ENCODE data around the gene ATP6V1C2. TPM values are rescaled to one million over a fixed set of nuclear protein-coding genes. Genes with fewer than 3 reads are reported as not detected.
A peak's percentile ranks its signal among the peaks of the same experiment; 100 is the strongest.

ATP6V1C2 gene, protein sequence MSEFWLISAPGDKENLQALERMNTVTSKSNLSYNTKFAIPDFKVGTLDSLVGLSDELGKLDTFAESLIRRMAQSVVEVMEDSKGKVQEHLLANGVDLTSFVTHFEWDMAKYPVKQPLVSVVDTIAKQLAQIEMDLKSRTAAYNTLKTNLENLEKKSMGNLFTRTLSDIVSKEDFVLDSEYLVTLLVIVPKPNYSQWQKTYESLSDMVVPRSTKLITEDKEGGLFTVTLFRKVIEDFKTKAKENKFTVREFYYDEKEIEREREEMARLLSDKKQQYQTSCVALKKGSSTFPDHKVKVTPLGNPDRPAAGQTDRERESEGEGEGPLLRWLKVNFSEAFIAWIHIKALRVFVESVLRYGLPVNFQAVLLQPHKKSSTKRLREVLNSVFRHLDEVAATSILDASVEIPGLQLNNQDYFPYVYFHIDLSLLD
- 10 to 100 TPM in 1 of 4 donors, under 1 TPM in 2, not detected in 1; 0.47 to 37.1 (median 0.54) TPM for total RNA-seq

DNA sequence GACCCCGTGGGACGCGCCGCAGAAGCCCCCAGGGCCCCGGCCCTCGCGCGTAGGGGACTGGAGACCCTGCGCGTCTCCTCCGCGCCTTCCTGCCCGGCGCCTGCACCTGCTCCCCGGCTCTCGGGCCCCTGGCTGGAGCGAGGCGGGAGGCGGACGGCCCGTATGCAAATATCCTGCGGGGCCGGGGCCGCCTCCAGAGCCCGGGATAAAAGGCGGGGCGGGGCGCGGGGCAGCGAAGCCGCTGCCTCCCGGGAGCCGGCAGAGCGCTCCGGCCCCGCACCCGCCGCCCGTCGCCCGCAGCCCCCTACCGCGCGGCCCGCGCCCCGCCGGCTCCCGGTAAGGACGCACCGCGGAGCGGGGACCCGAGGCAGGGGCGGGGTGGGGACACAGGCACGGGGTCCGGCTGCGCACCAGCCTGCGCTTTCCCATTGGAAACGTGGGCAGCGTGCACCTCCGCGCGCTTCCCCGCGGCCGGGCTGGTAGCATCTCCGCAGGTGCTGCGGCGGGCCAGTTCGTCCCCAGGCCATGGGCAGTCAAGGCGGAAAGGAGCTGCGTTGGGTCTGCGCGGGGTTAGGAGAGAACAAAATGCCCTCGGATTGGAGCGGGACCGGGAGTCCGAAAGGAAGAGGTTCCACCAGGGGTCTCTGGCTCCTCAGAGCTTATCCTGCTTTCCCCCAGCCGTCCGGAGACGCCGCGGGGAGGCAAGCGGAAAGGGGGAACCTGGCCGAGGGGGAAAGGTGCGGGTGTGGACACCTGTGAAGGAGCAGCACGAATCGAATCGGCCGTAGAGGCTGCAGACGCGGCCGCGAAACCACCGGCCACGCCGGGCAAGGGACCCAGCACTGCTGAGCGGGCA lies at the start of gene ATP6V1C2:
TSS of gene ATP6V1C2 (plus strand) at position 235 of the 856 bp plus-strand sequence. CDS start 1,220 bp downstream, outside the sequence.
- peak within 1 kb of the TSS; percentile 18 to 60 (median 56) for H3K4me3 ChIP-seq
- no peaks in the 10 kb centered on the region for H3K36me3 ChIP-seq
- H3K27ac ChIP-seq, result peak within 1 kb of the TSS in 1 of 4 donors; percentile 42
- H3K27me3 ChIP-seq, result peaks cover 0 to 19% of the 10 kb centered on the region in 2 donors
- no peaks in the 10 kb centered on the region for H3K9me3 ChIP-seq
- no peak for TF ChIP-seq POLR2A (IDR thresholded peaks at IDR 0.05)
- TF ChIP-seq, protein P1, sequence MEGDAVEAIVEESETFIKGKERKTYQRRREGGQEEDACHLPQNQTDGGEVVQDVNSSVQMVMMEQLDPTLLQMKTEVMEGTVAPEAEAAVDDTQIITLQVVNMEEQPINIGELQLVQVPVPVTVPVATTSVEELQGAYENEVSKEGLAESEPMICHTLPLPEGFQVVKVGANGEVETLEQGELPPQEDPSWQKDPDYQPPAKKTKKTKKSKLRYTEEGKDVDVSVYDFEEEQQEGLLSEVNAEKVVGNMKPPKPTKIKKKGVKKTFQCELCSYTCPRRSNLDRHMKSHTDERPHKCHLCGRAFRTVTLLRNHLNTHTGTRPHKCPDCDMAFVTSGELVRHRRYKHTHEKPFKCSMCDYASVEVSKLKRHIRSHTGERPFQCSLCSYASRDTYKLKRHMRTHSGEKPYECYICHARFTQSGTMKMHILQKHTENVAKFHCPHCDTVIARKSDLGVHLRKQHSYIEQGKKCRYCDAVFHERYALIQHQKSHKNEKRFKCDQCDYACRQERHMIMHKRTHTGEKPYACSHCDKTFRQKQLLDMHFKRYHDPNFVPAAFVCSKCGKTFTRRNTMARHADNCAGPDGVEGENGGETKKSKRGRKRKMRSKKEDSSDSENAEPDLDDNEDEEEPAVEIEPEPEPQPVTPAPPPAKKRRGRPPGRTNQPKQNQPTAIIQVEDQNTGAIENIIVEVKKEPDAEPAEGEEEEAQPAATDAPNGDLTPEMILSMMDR (IDR thresholded peaks at IDR 0.05), result no peak
- DNase-seq, result peak; percentile 52 to 76 (median 73)
- peaks cover 3 to 15% (median 6%) of the 10 kb centered on the region in 4 donors for H3K4me1 ChIP-seq

DNA sequence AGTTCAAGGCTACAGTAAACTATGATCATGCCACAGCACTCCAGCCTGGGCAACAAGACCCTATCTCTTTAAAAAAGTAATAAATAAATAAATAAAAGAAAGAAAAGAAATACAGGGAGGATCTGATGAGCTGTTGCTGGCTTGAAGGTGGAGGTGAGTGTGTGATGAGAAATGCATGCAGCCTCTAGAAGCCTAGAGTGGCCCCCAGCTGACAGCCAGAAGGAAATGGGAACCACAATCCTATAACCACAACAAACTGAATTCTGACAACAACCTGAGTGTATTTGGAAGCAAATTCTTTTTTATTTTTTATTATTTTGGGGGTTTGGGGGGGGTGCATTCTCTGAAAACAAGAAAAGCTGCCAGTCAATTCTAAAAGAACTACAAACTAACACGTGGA lies 46.3 kb upstream of the ATP6V1C2 start:
- Histone ChIP-seq H3K9me3 (no peaks in the 10 kb centered on the region), H3K27ac (no peak overlapping the region), H3K4me1 (no peaks in the 10 kb centered on the region), H3K4me3 (no peak overlapping the region), H3K27me3 (no peaks in the 10 kb centered on the region), H3K36me3 (peaks cover 0 to 24% (median 0%) of the 10 kb centered on the region in 3 donors)
- TF ChIP-seq, protein P1 (IDR thresholded peaks at IDR 0.05), result no peak
- no peak for TF ChIP-seq POLR2A (IDR thresholded peaks at IDR 0.05)
- DNase-seq, result no peak

DNA sequence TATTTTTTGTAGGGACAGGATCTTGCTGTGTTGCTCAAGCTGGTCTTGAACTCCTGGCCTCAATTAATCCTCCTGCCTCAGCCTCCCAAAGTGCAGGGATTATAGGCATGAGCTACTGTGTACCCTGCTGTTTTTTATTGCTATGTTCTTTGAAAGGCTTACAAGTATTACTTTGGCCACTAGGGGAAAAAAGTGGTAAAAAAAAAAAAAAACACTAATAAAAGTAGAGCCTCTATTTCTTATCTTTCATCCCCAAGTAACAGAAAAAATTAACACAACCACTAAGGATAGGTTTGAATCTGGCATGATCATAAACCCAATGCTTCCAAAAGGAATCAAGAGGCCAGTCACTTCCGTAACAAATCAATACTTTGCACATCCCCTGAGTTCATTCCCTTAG lies 43.2 kb upstream of the ATP6V1C2 start:
- DNase-seq, result no peak
- Histone ChIP-seq H3K4me3 (no peak overlapping the region), H3K27ac (no peak overlapping the region), H3K4me1 (no peaks in the 10 kb centered on the region), H3K27me3 (no peaks in the 10 kb centered on the region), H3K9me3 (no peaks in the 10 kb centered on the region), H3K36me3 (peaks cover 0 to 26% (median 0%) of the 10 kb centered on the region in 3 donors)
- TF ChIP-seq, protein P1 (IDR thresholded peaks at IDR 0.05), result peak in 3 of 6 experiments; percentile 2 to 29 (median 3)
- no peak for TF ChIP-seq POLR2A (IDR thresholded peaks at IDR 0.05)

DNA sequence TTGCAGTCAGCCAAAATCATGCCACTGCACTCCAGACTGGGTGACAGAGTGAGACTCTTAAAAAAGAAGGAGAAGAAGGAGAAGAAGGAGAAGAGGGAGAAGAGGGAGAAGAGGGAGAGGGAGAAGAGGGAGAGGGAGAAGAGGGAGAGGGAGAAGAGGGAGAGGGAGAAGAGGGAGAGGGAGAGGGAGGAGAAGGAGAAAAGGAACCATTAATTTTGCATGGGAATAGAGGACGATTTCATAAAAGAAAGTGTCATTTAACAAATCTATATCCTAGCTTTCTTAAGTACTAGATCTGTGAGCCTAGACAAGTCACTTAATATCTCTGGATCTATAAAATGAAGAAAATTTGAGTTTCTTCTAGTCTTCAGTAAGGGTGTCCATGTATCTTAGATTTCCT lies 41.2 kb upstream of the ATP6V1C2 start:
- no peaks in the 10 kb centered on the region for H3K27me3 ChIP-seq

DNA sequence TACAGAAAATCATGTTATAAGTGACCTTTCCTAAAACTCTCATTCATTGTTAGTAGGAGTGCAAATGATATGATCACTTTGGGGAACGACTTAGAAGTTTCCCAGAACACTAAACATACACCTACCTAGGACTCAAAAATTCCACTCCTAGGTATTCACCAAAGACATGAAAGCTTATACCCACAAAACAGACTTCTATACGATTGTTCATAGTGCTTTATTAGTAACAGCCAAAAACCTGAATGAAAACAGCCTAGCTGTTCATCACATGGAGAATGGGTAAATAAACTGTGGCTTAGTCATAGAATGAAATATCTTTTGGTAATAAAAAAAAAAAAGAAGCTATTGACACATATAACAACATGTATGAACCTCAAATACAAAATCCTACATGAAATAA lies 40.5 kb upstream of the ATP6V1C2 start:
- Histone ChIP-seq H3K27me3 (no peaks in the 10 kb centered on the region), H3K27ac (no peak overlapping the region), H3K36me3 (peaks cover 0 to 37% (median 0%) of the 10 kb centered on the region in 3 donors), H3K4me3 (no peak overlapping the region), H3K4me1 (no peaks in the 10 kb centered on the region), H3K9me3 (no peaks in the 10 kb centered on the region)
- no peak for DNase-seq
- no peak for TF ChIP-seq POLR2A (IDR thresholded peaks at IDR 0.05)
- TF ChIP-seq, protein P1 (IDR thresholded peaks at IDR 0.05), result no peak

More for the DNA sequence above, 41.2 kb upstream of the ATP6V1C2 start:
- Histone ChIP-seq H3K9me3 (no peaks in the 10 kb centered on the region), H3K4me3 (no peak overlapping the region), H3K4me1 (no peaks in the 10 kb centered on the region), H3K27ac (no peak overlapping the region), H3K36me3 (peaks cover 0 to 37% (median 0%) of the 10 kb centered on the region in 3 donors)
- DNase-seq, result no peak
- TF ChIP-seq, protein P1 (IDR thresholded peaks at IDR 0.05), result no peak
- TF ChIP-seq POLR2A (IDR thresholded peaks at IDR 0.05), result no peak
